IPS-20b (cell line): ENCODE data around the gene GRK4.
A peak's percentile ranks its signal among the peaks of the same experiment; 100 is the strongest.
"Not testable (repeated sequence)": the region's sequence is repeated elsewhere in the genome, so short reads cannot be mapped to it uniquely, and the experiment has no call there.

ENCODE experiments used
- H3K27ac ChIP-seq: one replicate; pipeline ENCODE4 v1.5.1; 2013; ENCODE audit warnings: low read length
- H3K27me3 ChIP-seq: 2 replicates; pipeline ENCODE4 v1.6.1; 2013; ENCODE audit warnings: mild to moderate bottlenecking, low read length, inconsistent platforms; ENCODE audit not compliant: insufficient read depth
- H3K36me3 ChIP-seq: 2 replicates; pipeline ENCODE4 v1.6.1; 2013; ENCODE audit warnings: low read depth, mild to moderate bottlenecking, inconsistent platforms, low read length, moderate library complexity; ENCODE audit not compliant: insufficient read depth
- H3K4me1 ChIP-seq: 2 replicates; pipeline ENCODE4 v1.6.1; 2013; ENCODE audit warnings: mild to moderate bottlenecking, control low read depth, inconsistent platforms, low read length, moderate library complexity; ENCODE audit not compliant: insufficient read depth
- H3K4me3 ChIP-seq: 2 replicates; pipeline ENCODE4 v1.5.1; 2013; ENCODE audit warnings: mild to moderate bottlenecking, low read length, inconsistent platforms
- H3K9ac ChIP-seq: 2 replicates; pipeline ENCODE4 v1.6.1; 2013; ENCODE audit warnings: low read depth, mild to moderate bottlenecking, inconsistent platforms, low read length, moderate library complexity
- H3K9me3 ChIP-seq: 2 replicates; pipeline ENCODE4 v1.6.1; 2013; ENCODE audit warnings: mild to moderate bottlenecking, low read depth, low read length, inconsistent platforms; ENCODE audit not compliant: insufficient read depth

GRK4 gene

DNA sequence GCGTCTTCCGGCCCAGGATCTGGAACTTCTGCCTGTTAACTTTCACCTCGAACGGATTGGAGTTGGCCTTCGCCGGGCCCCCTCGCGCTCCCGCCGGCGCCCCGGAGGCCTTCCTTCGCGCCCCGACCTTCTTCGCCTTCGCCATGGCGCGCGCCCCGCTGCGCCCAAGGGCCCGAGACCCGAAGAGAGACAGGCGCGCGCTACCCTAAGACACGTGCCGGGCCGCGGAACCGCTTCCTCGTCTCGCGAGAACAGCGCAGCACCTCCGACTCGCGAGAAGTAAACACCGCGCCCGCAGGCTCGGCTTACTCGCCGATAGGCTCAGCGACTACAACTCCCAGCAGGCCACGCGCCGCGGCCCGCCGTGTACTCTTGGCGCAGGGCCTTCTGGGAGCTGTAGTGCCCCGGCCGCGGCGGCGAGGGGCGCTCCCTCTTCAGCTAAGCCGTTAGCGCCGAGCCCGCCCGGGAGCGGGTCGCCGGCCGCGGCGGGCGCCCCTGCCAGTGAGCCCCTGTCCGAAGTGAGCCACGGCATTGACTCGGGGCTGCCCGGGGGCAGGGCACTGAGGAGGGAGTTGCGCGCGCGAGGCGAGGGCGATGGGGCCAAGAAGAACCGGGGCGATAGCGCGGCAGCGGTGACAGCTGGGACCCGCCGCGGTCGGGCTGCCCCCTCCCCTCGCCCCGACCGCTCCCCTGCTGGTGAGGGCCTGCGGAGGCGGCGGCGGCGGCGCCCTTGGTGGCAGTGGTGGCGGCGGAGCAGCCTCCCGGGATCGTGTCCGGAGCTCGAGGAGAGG is at the start of gene GRK4, which contains the start of gene NOP14:
Gene GRK4, plus strand, starts transcription at position 397 of the 791 bp plus-strand sequence. CDS start 500 bp downstream, outside the sequence.
Gene NOP14, minus strand, starts transcription at position 232 of the 791 bp plus-strand sequence. Its CDS starts 87 bp downstream, at position 145.
- Histone ChIP-seq H3K9me3 (no peaks in the 10 kb centered on the region; the same call in 1 of the 2 replicates), H3K27ac (peak within 1 kb of the TSS; percentile 49), H3K9ac (peak within 1 kb of the TSS; percentile 84), H3K36me3 (peaks cover 7% of the 10 kb centered on the region), H3K4me3 (peak within 1 kb of the TSS; percentile 93), H3K27me3 (peaks cover 16% of the 10 kb centered on the region), H3K4me1 (peaks cover 3% of the 10 kb centered on the region)

DNA sequence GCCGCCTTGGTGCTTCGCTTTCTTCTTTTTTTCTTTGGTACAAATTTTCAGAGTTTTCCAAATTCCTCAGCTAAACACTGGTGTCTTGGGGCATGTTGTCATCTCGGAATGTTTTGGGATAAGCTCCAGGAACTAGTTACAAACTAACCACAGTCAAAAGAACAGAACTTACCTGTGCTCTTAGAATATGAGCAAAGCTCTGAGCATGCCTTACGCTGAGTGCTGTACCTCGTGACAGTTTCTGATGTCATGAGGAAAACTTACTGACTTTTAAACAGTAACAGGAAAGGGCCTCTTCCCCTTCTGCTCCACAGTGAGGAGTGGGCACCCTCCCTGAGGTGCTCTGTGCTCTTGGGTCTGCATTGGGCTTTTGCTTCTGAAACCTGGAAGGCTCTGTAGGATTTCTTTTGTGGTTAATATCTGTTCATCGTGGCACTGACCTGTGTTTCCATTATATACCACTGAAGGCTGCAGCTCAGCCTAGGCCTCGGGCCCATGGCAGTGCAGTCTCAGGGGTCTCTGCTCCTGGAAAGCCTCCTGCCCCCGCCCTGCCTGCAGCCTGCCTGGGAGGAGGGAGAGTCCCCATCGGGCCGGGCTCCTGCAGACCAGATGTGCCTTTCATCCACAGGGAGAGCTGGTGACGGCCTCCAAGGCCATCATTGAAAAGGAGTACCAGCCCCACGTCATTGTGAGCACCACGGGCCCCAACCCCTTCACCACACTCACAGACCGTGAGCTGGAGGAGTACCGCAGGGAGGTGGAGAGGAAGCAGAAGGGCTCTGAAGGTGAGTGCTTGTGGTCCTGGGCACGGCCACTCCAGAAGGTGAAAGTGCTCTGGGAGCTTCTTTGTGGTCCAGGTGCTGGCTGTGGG is 48.9 kb upstream of the GRK4 start:
- Histone ChIP-seq H3K27ac (no peak overlapping the region), H3K36me3 (peaks cover 61% of the 10 kb centered on the region), H3K4me3 (no peak overlapping the region), H3K27me3 (no peaks in the 10 kb centered on the region), H3K9me3 (peaks cover 8% of the 10 kb centered on the region; the same call in 1 of the 2 replicates), H3K4me1 (no peaks in the 10 kb centered on the region), H3K9ac (no peak overlapping the region)

DNA sequence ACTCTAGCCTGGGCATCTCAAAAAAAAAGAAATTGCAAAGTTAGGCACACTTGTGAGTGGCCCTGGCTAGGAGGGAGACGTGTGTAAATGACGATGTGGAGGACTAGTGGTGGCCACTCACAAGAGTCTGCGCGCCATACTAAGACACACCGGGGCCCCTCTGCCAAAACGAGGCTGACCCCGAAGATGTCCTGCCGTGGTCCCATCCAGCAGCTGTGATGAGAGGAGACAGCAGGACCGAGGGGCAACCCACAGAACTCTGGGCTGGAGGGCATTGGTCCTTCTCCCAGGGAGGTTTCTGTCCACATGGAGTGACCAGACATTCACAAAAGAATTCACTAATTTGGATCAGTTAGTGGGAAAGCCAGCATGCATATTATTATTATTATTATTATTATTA is 47.6 kb upstream of the GRK4 start:
- Histone ChIP-seq H3K9me3 (peaks cover 11% of the 10 kb centered on the region; the same call in 1 of the 2 replicates), H3K9ac (no peak overlapping the region), H3K36me3 (peaks cover 48% of the 10 kb centered on the region), H3K4me1 (no peaks in the 10 kb centered on the region), H3K27ac (no peak overlapping the region), H3K4me3 (no peak overlapping the region), H3K27me3 (no peaks in the 10 kb centered on the region)

DNA sequence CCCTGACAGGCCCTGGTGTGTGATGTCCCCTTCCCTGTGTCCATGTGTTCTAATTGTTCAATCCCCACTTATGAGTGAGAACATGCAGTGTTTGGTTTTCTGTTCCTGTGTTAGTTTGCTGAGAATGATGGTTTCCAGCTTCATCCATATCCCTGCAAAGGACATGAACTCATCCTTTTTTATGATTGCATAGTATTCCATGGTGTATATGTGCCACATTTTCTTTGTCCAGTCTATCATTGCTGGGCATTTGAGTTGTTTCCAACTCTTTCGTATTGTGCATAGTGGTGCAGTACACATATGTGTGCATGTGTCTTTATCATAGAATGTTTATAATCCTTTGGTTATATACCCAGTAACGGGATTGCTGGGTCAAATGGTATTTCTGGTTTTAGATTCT is 46.7 kb upstream of the GRK4 start:
- not testable (repeated sequence) for H3K9ac ChIP-seq, H3K4me1 ChIP-seq, H3K27ac ChIP-seq, H3K4me3 ChIP-seq, H3K27me3 ChIP-seq
- H3K36me3 ChIP-seq = peaks cover 43% of the 10 kb centered on the region
- H3K9me3 ChIP-seq = peaks cover 14% of the 10 kb centered on the region; the same call in 1 of the 2 replicates

DNA sequence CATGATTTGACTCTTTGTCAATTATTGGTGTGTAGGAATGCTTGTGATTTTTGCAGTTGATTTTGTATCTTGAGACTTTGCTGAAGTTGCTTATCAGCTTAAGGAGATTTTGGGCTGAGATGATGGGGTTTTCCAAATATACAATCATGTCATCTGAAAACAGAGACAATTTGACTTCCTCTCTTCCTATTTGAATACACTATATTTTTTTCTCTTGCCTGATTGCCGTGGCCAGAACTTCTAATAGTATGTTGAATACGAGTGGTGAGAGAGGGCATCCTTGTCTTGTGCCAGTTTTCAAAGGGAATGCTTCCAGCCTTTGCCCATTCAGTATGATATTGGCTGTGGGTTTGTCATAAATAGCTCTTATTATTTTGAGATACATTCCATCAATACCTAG is 45.1 kb upstream of the GRK4 start:
- H3K36me3 ChIP-seq = peaks cover 40% of the 10 kb centered on the region
- not testable (repeated sequence) for H3K27ac ChIP-seq, H3K4me1 ChIP-seq, H3K27me3 ChIP-seq, H3K9ac ChIP-seq, H3K4me3 ChIP-seq
- peaks cover 16% of the 10 kb centered on the region; the same call in 1 of the 2 replicates for H3K9me3 ChIP-seq

DNA sequence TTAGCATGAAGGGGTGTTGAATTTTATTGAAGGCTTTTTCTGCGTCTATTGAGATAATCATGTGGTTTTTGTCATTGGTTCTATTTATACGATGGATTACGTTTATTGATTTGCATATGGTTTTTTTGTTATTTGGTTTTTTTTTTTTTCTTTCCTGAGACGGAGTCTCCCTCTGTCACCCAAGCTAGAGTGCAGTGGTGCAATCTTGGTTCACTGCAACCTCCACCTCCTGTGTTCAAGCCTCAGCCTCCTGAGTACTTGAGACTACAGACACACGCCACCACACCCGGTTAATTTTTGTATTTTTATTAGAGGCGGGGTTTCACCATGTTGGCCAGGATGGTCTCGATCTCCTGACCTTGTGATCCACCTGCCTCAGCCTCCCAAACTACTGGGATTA is 44.7 kb upstream of the GRK4 start:
- not testable (repeated sequence) for H3K4me3 ChIP-seq, H3K9ac ChIP-seq, H3K27ac ChIP-seq, H3K27me3 ChIP-seq
- peaks cover 40% of the 10 kb centered on the region for H3K36me3 ChIP-seq
- peaks cover 13% of the 10 kb centered on the region for H3K4me1 ChIP-seq
- H3K9me3 ChIP-seq = peaks cover 16% of the 10 kb centered on the region; the same call in 1 of the 2 replicates

DNA sequence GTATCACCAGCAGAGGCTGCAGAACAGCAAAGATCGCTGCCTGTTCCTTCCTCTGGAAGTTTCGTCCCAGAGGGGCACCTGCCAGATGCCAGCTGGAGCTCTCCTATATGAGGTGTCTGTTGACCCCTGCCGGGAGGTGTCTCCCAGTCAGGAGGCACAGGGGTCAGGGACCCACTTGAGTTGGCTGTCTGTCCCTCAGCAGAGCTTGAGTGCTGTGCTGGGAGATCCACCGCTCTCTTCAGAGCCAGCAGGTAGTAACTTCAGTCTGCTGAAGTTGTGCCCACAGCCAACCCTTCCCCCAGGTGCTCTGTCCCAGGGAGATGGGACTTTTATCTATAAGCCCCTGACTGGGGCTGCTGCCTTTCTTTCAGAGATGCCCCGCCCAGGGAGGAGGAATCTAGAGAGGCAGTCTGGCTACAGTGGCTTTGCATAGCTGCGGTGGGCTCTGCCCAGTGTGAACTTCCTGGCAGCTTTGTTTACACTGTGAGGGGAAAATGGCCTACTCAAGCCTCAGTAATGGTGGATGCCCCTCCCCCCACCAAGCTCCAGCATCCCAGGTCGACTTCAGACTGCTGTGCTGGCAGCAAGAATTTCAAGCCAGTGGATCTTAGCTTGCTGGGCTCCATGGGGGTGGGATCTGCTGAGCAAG is 40.8 kb upstream of the GRK4 start:
- H3K27me3 ChIP-seq = not testable (repeated sequence)
- Histone ChIP-seq H3K36me3 (peaks cover 44% of the 10 kb centered on the region), H3K27ac (peak overlapping the region; percentile 86), H3K4me3 (peak overlapping the region; percentile 33), H3K9me3 (peaks cover 12% of the 10 kb centered on the region; the same call in 1 of the 2 replicates), H3K4me1 (peaks cover 13% of the 10 kb centered on the region), H3K9ac (peak overlapping the region; percentile 37; the same call in 1 of the 2 replicates)

DNA sequence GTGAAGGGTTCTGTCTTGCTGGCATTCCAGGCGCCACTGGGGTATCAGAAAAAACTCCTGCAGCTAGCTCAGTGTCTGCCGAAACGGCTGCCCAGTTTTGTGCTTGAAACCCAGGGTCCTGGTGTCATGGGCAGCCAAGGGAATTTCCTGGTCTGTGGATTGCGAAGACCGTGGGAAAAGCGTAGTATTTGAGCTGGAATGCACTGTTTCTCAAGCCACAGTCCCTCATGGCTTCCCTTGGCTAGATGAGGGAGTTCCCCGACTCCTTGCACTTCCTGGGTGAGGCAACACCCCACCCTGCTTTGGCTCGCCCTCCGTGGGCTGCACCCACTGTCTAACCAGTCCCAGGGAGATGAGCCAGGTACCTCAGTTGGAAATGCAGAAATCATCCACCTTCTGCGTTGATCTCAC is 40.2 kb upstream of the GRK4 start:
- Histone ChIP-seq H3K4me3 (peak overlapping the region; percentile 18; the same call in 1 of the 2 replicates), H3K27ac (peak overlapping the region; percentile 86), H3K36me3 (peaks cover 50% of the 10 kb centered on the region)

DNA sequence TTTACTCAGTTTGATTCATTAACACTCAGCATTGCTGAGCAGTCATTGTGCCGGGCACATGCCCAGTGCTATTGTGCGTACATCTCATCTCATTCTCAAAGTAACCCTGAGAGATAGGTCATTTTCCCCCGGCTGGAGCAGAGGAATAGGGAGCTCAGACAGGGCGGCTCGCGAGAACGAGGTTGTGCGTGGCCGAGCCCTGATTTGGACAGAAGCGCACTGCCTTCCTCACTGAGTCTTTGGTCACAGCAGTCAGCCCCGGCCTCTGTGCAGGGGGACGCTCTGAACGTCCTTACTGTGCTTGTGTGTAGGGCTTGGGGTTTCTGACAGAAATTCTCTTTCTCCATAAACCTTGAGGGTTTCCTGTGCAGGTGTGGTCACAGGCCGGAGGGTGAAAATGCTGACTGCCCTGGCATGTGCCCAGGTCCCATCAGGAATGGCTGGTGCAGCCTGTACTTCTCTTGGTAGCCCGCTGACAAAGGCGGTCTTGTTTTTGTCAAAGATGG is 39.6 kb upstream of the GRK4 start:
- Histone ChIP-seq H3K36me3 (peaks cover 54% of the 10 kb centered on the region), H3K27ac (peak overlapping the region; percentile 86), H3K27me3 (no peaks in the 10 kb centered on the region), H3K4me3 (no peak overlapping the region), H3K9ac (peak overlapping the region; percentile 64; the same call in 1 of the 2 replicates), H3K9me3 (peaks cover 12% of the 10 kb centered on the region; the same call in 1 of the 2 replicates), H3K4me1 (peaks cover 13% of the 10 kb centered on the region)

More for the DNA sequence above, 40.2 kb upstream of the GRK4 start:
- peak overlapping the region; percentile 64; the same call in 1 of the 2 replicates for H3K9ac ChIP-seq
- H3K27me3 ChIP-seq = no peaks in the 10 kb centered on the region
- H3K4me1 ChIP-seq = peaks cover 13% of the 10 kb centered on the region
- peaks cover 12% of the 10 kb centered on the region; the same call in 1 of the 2 replicates for H3K9me3 ChIP-seq

DNA sequence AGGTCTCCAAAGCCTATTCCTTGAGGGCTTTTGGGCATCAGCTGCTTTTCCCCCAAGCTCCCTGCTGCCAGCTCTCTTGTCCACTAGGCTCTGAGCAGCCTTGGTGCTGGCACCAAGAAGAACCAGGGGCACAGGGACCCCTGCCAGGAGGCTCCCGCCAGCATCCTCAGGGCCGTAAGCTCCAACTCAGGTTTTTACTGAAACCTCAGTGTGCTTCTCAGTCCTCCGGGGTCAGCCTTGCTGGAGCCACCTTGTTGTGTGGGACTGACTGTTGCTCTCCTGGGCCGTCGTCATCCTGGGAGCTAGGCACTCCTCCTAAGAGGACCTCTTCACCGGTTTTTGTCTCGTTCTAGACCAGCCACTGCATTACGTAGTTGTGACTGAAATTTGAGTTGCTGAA is 39.1 kb upstream of the GRK4 start:
- Histone ChIP-seq H3K27me3 (no peaks in the 10 kb centered on the region), H3K9me3 (peaks cover 10% of the 10 kb centered on the region; the same call in 1 of the 2 replicates), H3K36me3 (peaks cover 60% of the 10 kb centered on the region), H3K27ac (peak overlapping the region; percentile 86), H3K4me1 (peaks cover 13% of the 10 kb centered on the region), H3K4me3 (no peak overlapping the region), H3K9ac (no peak overlapping the region)
